G401 (cell line): ENCODE data around the gene CRELD1. TPM values are rescaled to one million over a fixed set of nuclear protein-coding genes. Genes with fewer than 3 reads are reported as not detected.
"Not testable (repeated sequence)": the region's sequence is repeated elsewhere in the genome, so short reads cannot be mapped to it uniquely, and the experiment has no call there.

Experiments used
- DNase-seq: peaks from one replicate; pipeline ENCODE4 v3.0.0-alpha.2; 2015; ENCODE audit warnings: low spot score
- in situ Hi-C: cut with HindIII; loops from 2 replicates; pipeline ENCODE4 v1.10.0; 2016; ENCODE audit warnings: low sequenced_read_pairs, mixed read lengths
- total RNA-seq: library from RNA; depleted of rRNA; stranded (reverse); fragments of >200 nt; shearing (Covaris generic); gene quantifications from 2 replicates; pipeline ENCODE4 v1.2.3, GENCODE V29; 2014

CRELD1 gene
- total RNA-seq, 1 experiment from 2014 or later: 13.3 TPM

GRCh38 chr3:9928158-9928557 lies 5.5 kb upstream of the CRELD1 start:
- in situ Hi-C loops: no loop called here
- no peak for DNase-seq

GRCh38 chr3:9930804-9931418 lies 2.7 kb upstream of the CRELD1 start:
- in situ Hi-C loops: no loop called here
- DNase-seq: no peak

GRCh38 chr3:9932535-9932842 lies 1.1 kb upstream of the CRELD1 start:
- DNase-seq: no peak
- in situ Hi-C loops: no loop called here

- DNase-seq: peak; percentile 74
- in situ Hi-C loops: no loop called here
These were observed 632 bp upstream of the CRELD1 start for GRCh38 chr3:9932843-9933560.

GRCh38 chr3:9934235-9934621 lies 594 bp downstream of the CRELD1 start:
- in situ Hi-C loops: no loop called here

GRCh38 chr3:9934993-9935392 lies 1.4 kb downstream of the CRELD1 start:
- DNase-seq: no peak
- in situ Hi-C loops: no loop called here

More at GRCh38 chr3:9934235-9934621, 594 bp downstream of the CRELD1 start:
- no peak for DNase-seq

GRCh38 chr3:9935966-9936510 lies 2.4 kb downstream of the CRELD1 start:
- in situ Hi-C loops: no loop called here
- no peak for DNase-seq

- in situ Hi-C loops: no loop called here
- no peak for DNase-seq
These were observed 4.0 kb downstream of the CRELD1 start for GRCh38 chr3:9937486-9938238.

- in situ Hi-C loops: no loop called here
- no peak for DNase-seq
These were observed 5.3 kb downstream of the CRELD1 start for GRCh38 chr3:9938966-9939365.

GRCh38 chr3:9939906-9940305 lies 6.3 kb downstream of the CRELD1 start:
- DNase-seq, in situ Hi-C loops: not testable (repeated sequence)

- in situ Hi-C loops: no loop called here
- DNase-seq: peak; percentile 45
These were observed 7.1 kb downstream of the CRELD1 start for GRCh38 chr3:9940746-9941145.

GRCh38 chr3:9942164-9942563 lies 8.5 kb downstream of the CRELD1 start:
- DNase-seq: no peak
- in situ Hi-C loops: no loop called here

- DNase-seq: no peak
- in situ Hi-C loops: no loop called here
These were observed 9.5 kb downstream of the CRELD1 start for GRCh38 chr3:9942934-9943690.

GRCh38 chr3:9944271-9944670 lies 10.6 kb downstream of the CRELD1 start:
- in situ Hi-C loops: no loop called here
- DNase-seq: no peak

GRCh38 chr3:9945358-9945757 lies 11.7 kb downstream of the CRELD1 start:
- DNase-seq: peak; percentile 67
- in situ Hi-C loops: no loop called here

- in situ Hi-C loops: no loop called here
- DNase-seq: peak; percentile 75
These were observed 12.7 kb downstream of the CRELD1 start for GRCh38 chr3:9946112-9947024.

- in situ Hi-C loops: no loop called here
- DNase-seq: peak; percentile 71
These were observed 13.7 kb downstream of the CRELD1 start for GRCh38 chr3:9947025-9947995.
